BLaER1 (cell line): ENCODE data around the gene NSG2.
"Not testable (repeated sequence)": the region's sequence is repeated elsewhere in the genome, so short reads cannot be mapped to it uniquely, and the experiment has no call there.

Source experiments
- H3K27ac ChIP-seq: shearing (Covaris generic); formaldehyde crosslinking; 2 replicates; pipeline ENCODE4 v1.8.1; 2022
- H3K27me3 ChIP-seq: shearing (Covaris generic); formaldehyde crosslinking; 2 replicates; pipeline ENCODE4 v1.8.1; 2022
- H3K36me3 ChIP-seq: shearing (Covaris generic); formaldehyde crosslinking; 2 replicates; pipeline ENCODE4 v1.8.1; 2022
- H3K4me1 ChIP-seq: shearing (Covaris generic); formaldehyde crosslinking; 2 replicates; pipeline ENCODE4 v1.8.1; 2022
- H3K4me2 ChIP-seq: shearing (Covaris generic); formaldehyde crosslinking; 2 replicates; pipeline ENCODE4 v1.8.1; 2022
- H3K4me3 ChIP-seq: shearing (Covaris generic); formaldehyde crosslinking; 2 replicates; pipeline ENCODE4 v1.8.1; 2022
- H3K9ac ChIP-seq: shearing (Covaris generic); formaldehyde crosslinking; 2 replicates; pipeline ENCODE4 v1.8.1; 2022
- H3K9me3 ChIP-seq: shearing (Covaris generic); formaldehyde crosslinking; 2 replicates; pipeline ENCODE4 v1.8.1; 2022
- H4K20me1 ChIP-seq: shearing (Covaris generic); formaldehyde crosslinking; 2 replicates; pipeline ENCODE4 v1.8.1; 2022
- Cebpa-rat ChIP-seq: shearing (Covaris generic); IDR thresholded peaks from 2 replicates; pipeline ENCODE4 v1.8.1; 2022

The NSG2 gene

GRCh38 chr5:174045470-174046025, at the start of gene NSG2:
NSG2 (plus strand) TSS chr5:174045706; CDS start chr5:174046756, 1,050 bp downstream.
- H3K27me3 ChIP-seq, result no peaks in the 10 kb centered on the region
- peak within 1 kb of the TSS; percentile 15; the same call in 1 of the 2 replicates for H3K4me2 ChIP-seq
- no peaks in the 10 kb centered on the region for H3K36me3 ChIP-seq
- H3K9me3 ChIP-seq, result no peaks in the 10 kb centered on the region
- H3K27ac ChIP-seq, result no peak within 1 kb of the TSS
- H3K4me3 ChIP-seq, result no peak within 1 kb of the TSS
- no peaks in the 10 kb centered on the region; the same call in 1 of the 2 replicates for H4K20me1 ChIP-seq
- TF ChIP-seq Cebpa-rat, result no peak
- no peak within 1 kb of the TSS for H3K9ac ChIP-seq
- H3K4me1 ChIP-seq, result peaks cover 14% of the 10 kb centered on the region

DNA sequence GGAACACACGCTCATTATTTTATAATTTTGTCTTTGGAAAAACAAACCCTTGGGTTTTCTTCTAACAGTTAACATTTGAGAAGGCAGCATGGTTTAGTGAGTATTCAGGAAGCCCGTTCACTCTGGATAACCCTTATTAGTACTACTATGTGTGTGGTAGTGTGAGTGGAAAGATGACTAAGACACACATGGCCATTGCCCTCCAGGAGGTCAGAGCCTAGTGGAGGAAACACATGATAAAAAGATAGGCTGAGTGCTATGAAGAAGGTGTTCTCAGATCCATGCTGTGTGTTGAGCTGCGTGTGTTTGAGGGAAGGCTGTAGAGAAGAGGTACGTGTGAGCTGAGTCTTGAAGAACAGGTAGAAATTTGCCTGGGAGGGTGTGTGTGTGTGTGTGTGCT, 48.2 kb upstream of the NSG2 start:
- no peak for TF ChIP-seq Cebpa-rat
- H3K36me3 ChIP-seq, result no peaks in the 10 kb centered on the region
- no peak overlapping the region for H3K27ac ChIP-seq
- no peaks in the 10 kb centered on the region for H3K9me3 ChIP-seq
- H3K4me2 ChIP-seq, result no peak overlapping the region
- no peaks in the 10 kb centered on the region for H3K4me1 ChIP-seq
- H3K9ac ChIP-seq, result no peak overlapping the region
- no peak overlapping the region for H3K4me3 ChIP-seq
- H3K27me3 ChIP-seq, result no peaks in the 10 kb centered on the region
- H4K20me1 ChIP-seq, result no peaks in the 10 kb centered on the region

- Histone ChIP-seq H3K27me3 (no peaks in the 10 kb centered on the region), H3K27ac (no peak overlapping the region), H3K4me3 (no peak overlapping the region), H3K36me3 (no peaks in the 10 kb centered on the region), H4K20me1 (no peaks in the 10 kb centered on the region), H3K4me1 (no peaks in the 10 kb centered on the region), H3K9ac (no peak overlapping the region), H3K9me3 (no peaks in the 10 kb centered on the region), H3K4me2 (no peak overlapping the region)
- TF ChIP-seq Cebpa-rat, result no peak
Measured at GRCh38 chr5:173998531-173998930, 47.0 kb upstream of the NSG2 start.

DNA sequence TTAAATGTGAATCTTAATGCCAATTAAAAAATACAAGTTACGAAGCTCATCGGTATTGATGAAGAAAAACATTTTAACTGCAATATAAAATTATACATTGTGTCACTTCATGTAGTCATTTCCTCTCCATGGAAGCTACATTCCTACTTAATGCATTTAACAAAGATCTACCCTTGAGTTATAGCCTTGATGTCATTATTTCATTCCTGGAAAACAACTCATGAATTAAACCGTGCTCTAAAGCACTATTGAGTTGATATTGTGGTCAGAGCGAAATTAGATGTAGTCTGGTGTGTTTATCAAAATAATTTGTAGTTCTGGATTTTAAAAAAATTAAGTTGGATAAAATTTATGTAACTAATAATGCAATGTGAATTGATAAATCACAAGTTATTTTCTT, 45.4 kb upstream of the NSG2 start:
- no peaks in the 10 kb centered on the region for H3K36me3 ChIP-seq
- H3K9me3 ChIP-seq, result no peaks in the 10 kb centered on the region
- no peaks in the 10 kb centered on the region for H3K27me3 ChIP-seq
- no peak overlapping the region for H3K27ac ChIP-seq
- H3K4me1 ChIP-seq, result no peaks in the 10 kb centered on the region
- H3K9ac ChIP-seq, result no peak overlapping the region
- H3K4me3 ChIP-seq, result no peak overlapping the region
- H4K20me1 ChIP-seq, result no peaks in the 10 kb centered on the region
- TF ChIP-seq Cebpa-rat, result no peak
- no peak overlapping the region for H3K4me2 ChIP-seq

DNA sequence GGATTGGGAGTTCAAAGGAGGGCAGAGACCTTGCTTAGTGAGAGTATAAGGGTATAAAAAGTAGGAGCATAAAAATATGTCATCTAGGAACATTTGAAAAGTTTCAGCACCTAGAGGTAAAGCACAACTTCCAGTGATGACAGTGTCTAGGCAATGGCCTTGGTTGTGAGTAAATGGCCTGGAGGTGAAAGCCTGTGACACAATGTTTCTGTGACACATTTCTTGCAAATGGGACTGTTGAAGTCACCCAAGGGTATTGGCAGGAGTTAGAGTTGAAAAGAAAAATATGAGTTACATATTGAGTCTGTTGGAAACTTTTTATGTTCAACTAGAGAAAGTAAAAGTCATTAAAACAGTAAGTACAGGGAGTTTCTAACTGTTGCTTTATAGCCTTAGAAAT, 41.7 kb upstream of the NSG2 start:
- H4K20me1 ChIP-seq, result no peaks in the 10 kb centered on the region
- H3K36me3 ChIP-seq, result no peaks in the 10 kb centered on the region
- H3K4me1 ChIP-seq, result no peaks in the 10 kb centered on the region
- H3K4me3 ChIP-seq, result no peak overlapping the region
- H3K9me3 ChIP-seq, result no peaks in the 10 kb centered on the region
- H3K9ac ChIP-seq, result no peak overlapping the region
- no peak overlapping the region for H3K4me2 ChIP-seq
- TF ChIP-seq Cebpa-rat, result no peak
- H3K27me3 ChIP-seq, result no peaks in the 10 kb centered on the region
- no peak overlapping the region for H3K27ac ChIP-seq

DNA sequence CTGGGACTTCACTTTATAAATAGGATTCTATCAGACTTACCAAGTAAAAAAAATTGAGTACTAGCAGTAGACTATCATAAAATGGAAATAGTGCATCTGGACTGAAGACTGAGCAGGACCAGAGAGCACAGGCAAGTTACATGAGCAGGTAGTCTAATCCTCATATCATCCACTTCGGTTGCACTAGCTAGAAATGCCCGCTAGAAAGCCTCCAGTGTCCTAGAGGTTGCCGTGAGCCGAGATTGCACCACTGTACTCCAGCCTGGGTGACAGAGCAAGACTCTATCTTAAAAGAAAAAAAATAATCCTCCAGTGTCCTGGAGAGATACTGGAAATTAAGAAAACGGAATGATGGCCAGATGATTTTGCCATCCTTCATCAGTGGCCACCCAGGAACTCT, 36.6 kb upstream of the NSG2 start:
- Histone ChIP-seq H3K4me2 (no peak overlapping the region), H3K27ac (no peak overlapping the region), H3K4me1 (peaks cover 10% of the 10 kb centered on the region), H3K4me3 (no peak overlapping the region), H4K20me1 (no peaks in the 10 kb centered on the region), H3K36me3 (no peaks in the 10 kb centered on the region), H3K9ac (no peak overlapping the region), H3K27me3 (no peaks in the 10 kb centered on the region), H3K9me3 (no peaks in the 10 kb centered on the region; the same call in 1 of the 2 replicates)
- TF ChIP-seq Cebpa-rat, result no peak

- H3K36me3 ChIP-seq, result no peaks in the 10 kb centered on the region
- no peak for TF ChIP-seq Cebpa-rat
- no peak overlapping the region for H3K27ac ChIP-seq
- H3K27me3 ChIP-seq, result no peaks in the 10 kb centered on the region
- no peak overlapping the region for H3K4me2 ChIP-seq
- peaks cover 10% of the 10 kb centered on the region for H3K4me1 ChIP-seq
- no peaks in the 10 kb centered on the region for H4K20me1 ChIP-seq
- H3K9me3 ChIP-seq, result no peaks in the 10 kb centered on the region; the same call in 1 of the 2 replicates
- H3K4me3 ChIP-seq, result no peak overlapping the region
- no peak overlapping the region for H3K9ac ChIP-seq
Measured at GRCh38 chr5:174010365-174010764, 35.1 kb upstream of the NSG2 start.

GRCh38 chr5:174011441-174011840, 34.1 kb upstream of the NSG2 start:
- Histone ChIP-seq H3K4me3 (no peak overlapping the region), H3K4me1 (peaks cover 10% of the 10 kb centered on the region), H3K9ac (no peak overlapping the region), H3K27me3 (no peaks in the 10 kb centered on the region), H3K4me2 (peak overlapping the region; percentile 35), H3K27ac (no peak overlapping the region), H3K9me3 (no peaks in the 10 kb centered on the region; the same call in 1 of the 2 replicates), H3K36me3 (no peaks in the 10 kb centered on the region), H4K20me1 (no peaks in the 10 kb centered on the region)
- no peak for TF ChIP-seq Cebpa-rat

DNA sequence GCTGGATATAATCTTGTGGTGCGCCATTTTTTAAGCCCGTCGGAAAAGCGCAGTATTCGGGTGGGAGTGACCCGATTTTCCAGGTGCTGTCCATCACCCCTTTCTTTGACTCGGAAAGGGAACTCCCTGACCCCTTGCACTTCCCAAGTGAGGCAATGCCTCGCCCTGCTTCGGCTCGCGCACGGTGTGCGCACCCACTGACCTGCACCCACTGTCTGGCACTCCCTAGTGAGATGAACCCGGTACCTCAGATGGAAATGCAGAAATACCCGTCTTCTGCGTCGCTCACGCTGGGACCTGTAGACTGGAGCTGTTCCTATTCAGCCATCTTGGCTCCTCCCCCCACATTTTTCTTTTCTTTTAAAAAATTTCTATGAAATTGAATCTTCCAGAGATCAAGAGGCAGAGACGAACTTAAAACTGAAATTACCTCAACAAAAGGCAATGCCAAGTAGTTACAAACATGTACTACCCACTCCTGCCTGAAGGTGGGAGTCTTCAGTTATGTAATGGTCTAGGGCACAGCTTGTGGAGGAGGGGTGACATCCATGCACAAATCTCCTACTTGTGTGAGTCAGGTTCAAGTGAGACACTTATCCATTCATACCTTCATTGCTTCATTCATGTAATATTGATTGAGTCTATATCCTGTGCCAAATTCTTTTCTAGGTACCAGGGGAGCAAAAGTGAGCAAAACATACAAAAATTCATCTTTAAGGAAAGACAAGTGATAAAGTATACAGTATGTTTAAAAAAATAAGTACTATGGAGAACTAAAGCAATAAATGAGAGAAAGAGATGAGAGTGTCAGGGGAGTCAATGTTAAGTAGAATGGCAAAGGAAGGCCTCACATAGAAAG, 25.2 kb upstream of the NSG2 start:
- not testable (repeated sequence) for H3K36me3 ChIP-seq, H3K9me3 ChIP-seq, H3K4me2 ChIP-seq, H3K27me3 ChIP-seq, H3K4me3 ChIP-seq, H3K9ac ChIP-seq, H3K4me1 ChIP-seq, H4K20me1 ChIP-seq, H3K27ac ChIP-seq

- Histone ChIP-seq H3K4me2 (no peak overlapping the region), H3K27me3 (no peaks in the 10 kb centered on the region), H3K9me3 (no peaks in the 10 kb centered on the region)
Measured at GRCh38 chr5:174020928-174021304, 24.6 kb upstream of the NSG2 start.

More at GRCh38 chr5:174020928-174021304, 24.6 kb upstream of the NSG2 start:
- no peak for TF ChIP-seq Cebpa-rat
- H3K27ac ChIP-seq, result no peak overlapping the region
- H3K4me1 ChIP-seq, result no peaks in the 10 kb centered on the region
- H4K20me1 ChIP-seq, result no peaks in the 10 kb centered on the region
- H3K4me3 ChIP-seq, result no peak overlapping the region
- no peaks in the 10 kb centered on the region for H3K36me3 ChIP-seq
- H3K9ac ChIP-seq, result no peak overlapping the region
